GM19324 (cell line): ENCODE measurements around the gene SNRPD2.

Source experiments
- ATAC-seq: cut with Tn5 transposase; IDR thresholded peaks from one replicate; pipeline ENCODE4 v1.9.1; 2021; ENCODE audit warnings: mild to moderate bottlenecking, moderate library complexity; ENCODE audit not compliant: unreplicated experiment, low FRiP score

SNRPD2 gene

GRCh38 chr19:45660636-45661035 lies 31.1 kb downstream of the SNRPD2 start:
- no peak for ATAC-seq

- ATAC-seq = no peak
Measured at GRCh38 chr19:45659096-45659729, 32.5 kb downstream of the SNRPD2 start.

DNA sequence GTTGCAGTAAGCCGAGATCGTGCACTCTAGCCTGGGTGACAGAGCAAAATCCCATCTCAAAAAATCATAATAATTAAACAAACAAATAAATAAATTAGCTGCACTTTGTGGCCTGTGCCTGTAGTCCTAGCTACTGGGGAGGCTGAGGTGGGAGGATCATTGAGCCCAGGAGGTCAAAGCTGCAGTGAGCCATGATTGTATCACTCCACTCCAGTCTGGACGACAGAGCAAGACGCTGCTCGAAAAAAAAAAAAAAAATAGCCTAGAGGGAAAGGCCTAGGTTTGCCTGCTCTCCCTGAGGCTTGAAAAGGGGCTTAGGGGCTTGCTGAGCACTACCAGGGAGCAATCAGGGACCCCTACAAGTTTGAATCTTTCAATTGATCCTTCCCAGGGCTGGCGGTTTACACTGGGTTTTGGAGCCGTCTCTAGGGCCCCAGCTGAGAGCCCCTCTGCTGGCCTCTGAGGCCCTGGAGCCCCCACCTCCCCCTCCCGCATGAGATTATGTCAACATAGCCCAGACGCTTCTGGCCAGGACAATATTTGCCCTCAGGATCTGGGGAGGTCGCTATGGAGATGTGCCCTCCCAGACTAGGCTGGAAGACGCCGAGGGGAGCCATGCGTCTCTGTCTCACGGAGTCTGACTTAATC lies 34.1 kb downstream of the SNRPD2 start:
- no peak for ATAC-seq

DNA sequence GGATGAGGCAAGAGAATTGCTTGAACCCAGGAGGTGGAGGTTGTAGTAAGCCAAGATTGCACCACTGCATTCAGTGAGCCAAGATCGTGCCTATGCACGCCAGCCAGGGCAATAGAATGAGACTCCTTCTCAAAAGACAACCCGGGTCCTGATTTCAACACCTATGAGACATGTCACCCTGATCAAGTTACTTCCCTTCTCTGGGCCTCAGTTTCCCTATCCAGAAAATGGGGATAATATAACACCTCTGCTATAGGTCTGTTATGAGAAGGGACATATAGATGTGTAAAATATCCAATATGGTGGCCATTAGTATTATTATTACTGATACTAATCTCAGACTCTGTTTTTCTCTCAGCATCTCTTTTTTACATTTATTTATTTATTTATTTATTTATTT lies 36.7 kb downstream of the SNRPD2 start:
- ATAC-seq = no peak

DNA sequence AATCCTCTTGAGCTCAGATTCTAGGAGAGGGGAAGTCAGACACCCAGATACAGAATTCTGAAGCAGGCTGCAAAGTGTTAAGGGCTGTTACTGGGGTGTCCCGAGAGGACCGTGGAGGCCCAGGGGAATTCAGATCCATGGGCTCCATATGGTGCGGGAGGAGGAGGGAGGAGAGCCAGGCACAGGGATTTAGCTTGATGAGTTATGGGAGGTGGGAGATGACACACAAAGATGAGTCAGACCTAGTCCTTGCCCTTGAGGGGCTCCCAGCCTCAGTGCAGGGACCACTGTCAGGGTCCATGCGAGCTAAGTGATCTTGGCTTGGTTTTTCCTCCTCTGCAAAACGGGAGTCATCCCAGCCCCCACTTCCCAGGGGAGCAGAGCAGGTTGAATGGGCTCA lies 38.1 kb downstream of the SNRPD2 start:
- ATAC-seq = no peak

GRCh38 chr19:45650722-45651121 lies 41.0 kb downstream of the SNRPD2 start:
- ATAC-seq = no peak

GRCh38 chr19:45646345-45646698 lies 45.4 kb downstream of the SNRPD2 start:
- ATAC-seq = no peak

GRCh38 chr19:45645631-45646344 lies 46.0 kb downstream of the SNRPD2 start:
- no peak for ATAC-seq

- no peak for ATAC-seq
Measured at GRCh38 chr19:45645068-45645630, 46.6 kb downstream of the SNRPD2 start.

- no peak for ATAC-seq
Measured at GRCh38 chr19:45643927-45644771, 47.6 kb downstream of the SNRPD2 start.

GRCh38 chr19:45643024-45643926 lies 48.5 kb downstream of the SNRPD2 start:
- ATAC-seq = no peak

- peak; percentile 30 for ATAC-seq
Measured at GRCh38 chr19:45641274-45642105, 50.3 kb downstream of the SNRPD2 start.

DNA sequence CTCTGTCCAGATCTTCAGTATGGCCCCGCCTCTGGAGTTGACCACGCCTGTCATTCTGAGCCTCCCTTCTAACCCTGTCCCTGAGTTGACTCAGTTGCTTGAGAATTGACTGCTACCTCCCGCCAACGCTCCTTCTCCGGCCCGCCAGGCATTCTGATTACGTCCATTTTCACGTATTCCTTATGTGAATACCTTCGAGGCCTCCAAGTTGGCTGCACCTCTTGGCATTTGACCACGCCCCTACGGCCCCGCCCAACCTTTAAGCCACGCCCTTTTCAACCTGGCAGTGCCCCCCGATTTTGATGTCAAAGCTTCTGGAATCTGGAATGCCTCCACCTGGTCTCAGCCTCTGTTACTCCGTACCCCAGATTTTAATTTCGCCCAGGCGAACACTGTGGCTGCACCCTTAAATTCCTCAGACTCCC lies 50.9 kb downstream of the SNRPD2 start:
- no peak for ATAC-seq

- ATAC-seq = no peak
Measured at GRCh38 chr19:45638930-45639729, 52.6 kb downstream of the SNRPD2 start, which contains the start of gene EML2. TSS of gene EML2 (minus strand) at chr19:45639397. CDS start at chr19:45639376, 21 bp downstream.

GRCh38 chr19:45637890-45638667 lies 53.7 kb downstream of the SNRPD2 start:
- no peak for ATAC-seq
